HG03175 (cell line): ENCODE data around the gene FLRT2.

ENCODE experiments used
- ATAC-seq: cut with Tn5 transposase; IDR thresholded peaks from one replicate; pipeline ENCODE4 v1.9.1; 2021; ENCODE audit warnings: mild to moderate bottlenecking, moderate library complexity; ENCODE audit not compliant: unreplicated experiment

FLRT2 gene

GRCh38 chr14:85634205-85634604 lies 104.3 kb downstream of the FLRT2 start:
- ATAC-seq = no peak

- ATAC-seq = no peak
These were observed 114.3 kb downstream of the FLRT2 start for GRCh38 chr14:85644211-85644610.

GRCh38 chr14:85653029-85653428 lies 123.1 kb downstream of the FLRT2 start:
- no peak for ATAC-seq

GRCh38 chr14:85660243-85660922 lies 130.4 kb downstream of the FLRT2 start:
- no peak for ATAC-seq

GRCh38 chr14:85662096-85662495 lies 132.2 kb downstream of the FLRT2 start:
- ATAC-seq = no peak

- no peak for ATAC-seq
These were observed 133.3 kb downstream of the FLRT2 start for GRCh38 chr14:85663256-85663655.

- ATAC-seq = no peak
These were observed 133.7 kb downstream of the FLRT2 start for GRCh38 chr14:85663667-85664066.

GRCh38 chr14:85675957-85676356 lies 146.0 kb downstream of the FLRT2 start:
- no peak for ATAC-seq

GRCh38 chr14:85686908-85687307 lies 157.0 kb downstream of the FLRT2 start:
- ATAC-seq = no peak

- no peak for ATAC-seq
These were observed 157.5 kb downstream of the FLRT2 start for GRCh38 chr14:85687456-85687855.

- no peak for ATAC-seq
These were observed 158.1 kb downstream of the FLRT2 start for GRCh38 chr14:85688006-85688405.

GRCh38 chr14:85695300-85695699 lies 165.4 kb downstream of the FLRT2 start:
- no peak for ATAC-seq

- ATAC-seq = no peak
These were observed 171.2 kb downstream of the FLRT2 start for GRCh38 chr14:85701116-85701515.

GRCh38 chr14:85701763-85702162 lies 171.8 kb downstream of the FLRT2 start:
- ATAC-seq = no peak

- ATAC-seq = no peak
These were observed 172.2 kb downstream of the FLRT2 start for GRCh38 chr14:85702191-85702590.

- ATAC-seq = no peak
These were observed 173.1 kb downstream of the FLRT2 start for GRCh38 chr14:85702997-85703396.
